GM12878 (cell line): ENCODE data around the gene TECTB.

Experiments
- BMI1 ChIP-seq: fragments of 450-650 bp; IDR thresholded peaks from 2 replicates; pipeline ENCODE4 v1.6.1; 2016; ENCODE audit warnings: mild to moderate bottlenecking, moderate library complexity, borderline replicate concordance
- CTCF ChIP-seq, 3 experiments: IDR thresholded peaks in 2 of 3; conservative IDR thresholded peaks in 1 of 3; 2 replicates each; pipeline ENCODE4 v1.5.1; 2011; ENCODE audit warnings: low read depth in 3 of 3, low read length in 3 of 3, mild to moderate bottlenecking in 3 of 3, control low read depth in 2 of 3, moderate library complexity in 2 of 3, inconsistent platforms in 1 of 3, mixed read lengths in 1 of 3; ENCODE audit not compliant: control insufficient read depth in 2 of 3, insufficient read depth in 1 of 3; ENCODE audit errors: extremely low read depth in 1 of 3
- FOXM1 ChIP-seq: IDR thresholded peaks from 2 replicates; pipeline ENCODE4 v1.6.1; 2012; ENCODE audit warnings: low read depth, mild to moderate bottlenecking, inconsistent platforms, low read length, moderate library complexity
- MYC ChIP-seq: IDR thresholded peaks from 2 replicates; pipeline ENCODE4 v1.6.1; 2011; ENCODE audit warnings: mild to moderate bottlenecking, low read length, moderate library complexity, inconsistent platforms; ENCODE audit not compliant: insufficient read depth, insufficient replicate concordance, insufficient read length, severe bottlenecking
- NFIC ChIP-seq: IDR thresholded peaks from 2 replicates; pipeline ENCODE4 v1.6.1; 2012; ENCODE audit warnings: low read depth, mild to moderate bottlenecking, inconsistent platforms, low read length, moderate library complexity
- REST ChIP-seq: IDR thresholded peaks from 2 replicates; pipeline ENCODE4 v1.6.1; 2012; ENCODE audit warnings: mild to moderate bottlenecking, low read depth, low read length
- SIX5 ChIP-seq: IDR thresholded peaks from 2 replicates; pipeline ENCODE4 v1.6.1; 2011; ENCODE audit warnings: mild to moderate bottlenecking, low read depth, low read length, moderate library complexity; ENCODE audit not compliant: severe bottlenecking
- SRF ChIP-seq, 2 experiments: IDR thresholded peaks; 2 replicates each; pipeline ENCODE4 v1.6.1; 2011; ENCODE audit warnings: low read depth in 2 of 2, low read length in 2 of 2, mild to moderate bottlenecking in 1 of 2, moderate library complexity in 1 of 2
- ZBTB40 ChIP-seq: fragments of 450-650 bp; IDR thresholded peaks from 2 replicates; pipeline ENCODE4 v1.6.1; 2016; ENCODE audit warnings: mild to moderate bottlenecking, moderate library complexity, borderline replicate concordance
- ZNF24 ChIP-seq: fragments of 450-650 bp; IDR thresholded peaks from 2 replicates; pipeline ENCODE4 v1.6.1; 2017; ENCODE audit warnings: antibody characterized with exemption, mild to moderate bottlenecking

- TF ChIP-seq CTCF (IDR thresholded peaks at IDR 0.05 in 2 of 3, conservative IDR thresholded peaks at IDR 0.05 in 1 of 3; ENCODE audit: control insufficient read depth in 2 of 3, extremely low read depth in 1 of 3, insufficient read depth in 1 of 3, low read depth in 3 of 3, low read length in 3 of 3) (no peak), MYC (no peak), FOXM1 (no peak), SRF (IDR thresholded peaks at IDR 0.05; ENCODE audit: low read depth in 2 of 2, low read length in 2 of 2) (no peak), SIX5 (no peak), BMI1 (no peak), ZNF24 (no peak), REST (no peak), NFIC (no peak), ZBTB40 (no peak)
These were observed 60.0 kb downstream of the TECTB start for GRCh38 chr10:112343056-112343806.
